Loucy (cell line): Measurements from ENCODE around the gene FOXP1.

Source experiments
- H2AFZ ChIP-seq: fragments of 200-600 bp; sonication (generic); 2 replicates; pipeline ENCODE4 v1.6.0; 2016; ENCODE audit warnings: antibody characterized with exemption, mild to moderate bottlenecking, low read length, moderate library complexity
- H3F3A ChIP-seq: fragments of 200-600 bp; 2 replicates; pipeline ENCODE4 v1.6.0; 2016; ENCODE audit warnings: antibody characterized with exemption, low read depth, mild to moderate bottlenecking
- H3K27me3 ChIP-seq: fragments of 200-600 bp; sonication (generic); 2 replicates; pipeline ENCODE4 v1.6.1; 2014; ENCODE audit warnings: low read length, mild to moderate bottlenecking; ENCODE audit not compliant: insufficient read depth, poor library complexity, severe bottlenecking
- H3K36me3 ChIP-seq: fragments of 200-600 bp; sonication (generic); 2 replicates; pipeline ENCODE4 v1.6.1; 2016; ENCODE audit warnings: low read length; ENCODE audit not compliant: insufficient read depth
- H3K4me1 ChIP-seq: fragments of 200-600 bp; sonication (generic); 2 replicates; pipeline ENCODE4 v1.5.1; 2014; ENCODE audit warnings: low read length, mild to moderate bottlenecking; ENCODE audit not compliant: insufficient read depth, poor library complexity, severe bottlenecking
- H3K4me2 ChIP-seq: fragments of 200-600 bp; sonication (generic); 2 replicates; pipeline ENCODE4 v1.6.0; 2014; ENCODE audit warnings: antibody characterized with exemption, low read length, low read depth, mild to moderate bottlenecking; ENCODE audit not compliant: poor library complexity, severe bottlenecking
- H3K4me3 ChIP-seq: fragments of 200-600 bp; sonication (generic); 2 replicates; pipeline ENCODE4 v1.5.1; 2014; ENCODE audit warnings: low read length, mild to moderate bottlenecking, mixed read lengths; ENCODE audit not compliant: poor library complexity, severe bottlenecking
- H3K79me2 ChIP-seq: fragments of 200-600 bp; sonication (generic); 2 replicates; pipeline ENCODE4 v1.6.1; 2014; ENCODE audit warnings: low read length; ENCODE audit not compliant: insufficient read depth
- H3K9ac ChIP-seq: fragments of 200-600 bp; sonication (generic); 2 replicates; pipeline ENCODE4 v1.6.0; 2014; ENCODE audit warnings: mild to moderate bottlenecking, low read depth, low read length, moderate library complexity; ENCODE audit not compliant: poor library complexity, severe bottlenecking
- H3K9me2 ChIP-seq: fragments of 200-600 bp; sonication (generic); replicated peaks from 2 replicates; pipeline ENCODE4 v1.6.1; 2016; ENCODE audit warnings: low read depth, low read length, mixed read lengths
- H3K9me3 ChIP-seq: fragments of 200-600 bp; sonication (generic); 2 replicates; pipeline ENCODE4 v1.6.1; 2014; ENCODE audit warnings: mild to moderate bottlenecking, antibody characterized with exemption, low read length, low read depth; ENCODE audit not compliant: insufficient read depth
- H4K20me1 ChIP-seq: fragments of 200-600 bp; sonication (generic); 2 replicates; pipeline ENCODE4 v1.6.0; 2014; ENCODE audit warnings: antibody characterized with exemption, low read length, mild to moderate bottlenecking; ENCODE audit not compliant: insufficient read depth, poor library complexity, severe bottlenecking
- CTCF ChIP-seq: fragments of 200-600 bp; sonication (generic); conservative IDR thresholded peaks from 2 replicates; pipeline ENCODE4 v1.5.1; 2014; ENCODE audit warnings: mild to moderate bottlenecking, antibody characterized with exemption, low read length
- EZH2phosphoT487 ChIP-seq: fragments of 200-600 bp; IDR thresholded peaks from 2 replicates; pipeline ENCODE4 v1.6.1; 2018; ENCODE audit warnings: antibody characterized with exemption, mild to moderate bottlenecking, moderate library complexity, borderline replicate concordance

The FOXP1 gene

GRCh38 chr3:71414189-71414927, 169.2 kb downstream of the FOXP1 start:
- H3K9ac ChIP-seq, result no peak overlapping the region
- no peak overlapping the region for H3K4me2 ChIP-seq
- no peaks in the 10 kb centered on the region for H3K9me3 ChIP-seq
- no peak overlapping the region for H2AFZ ChIP-seq
- peaks cover 3% of the 10 kb centered on the region; the same call in 1 of the 2 replicates for H3F3A ChIP-seq
- no peak overlapping the region for H3K4me3 ChIP-seq
- peaks cover 20% of the 10 kb centered on the region for H4K20me1 ChIP-seq
- no peaks in the 10 kb centered on the region for H3K27me3 ChIP-seq
- TF ChIP-seq EZH2phosphoT487 (no peak), CTCF (no peak)
- peaks cover 38% of the 10 kb centered on the region for H3K4me1 ChIP-seq
- H3K36me3 ChIP-seq, result no peaks in the 10 kb centered on the region
- H3K9me2 ChIP-seq, result no peaks in the 10 kb centered on the region
- peaks cover 58% of the 10 kb centered on the region for H3K79me2 ChIP-seq

- H3F3A ChIP-seq, result peaks cover 3% of the 10 kb centered on the region; the same call in 1 of the 2 replicates
- H2AFZ ChIP-seq, result no peak overlapping the region
- H3K4me3 ChIP-seq, result no peak overlapping the region
- H4K20me1 ChIP-seq, result peaks cover 20% of the 10 kb centered on the region
- no peaks in the 10 kb centered on the region for H3K9me3 ChIP-seq
- H3K9ac ChIP-seq, result no peak overlapping the region
- H3K4me2 ChIP-seq, result no peak overlapping the region
- H3K27me3 ChIP-seq, result no peaks in the 10 kb centered on the region
- H3K36me3 ChIP-seq, result no peaks in the 10 kb centered on the region
- no peaks in the 10 kb centered on the region for H3K9me2 ChIP-seq
- H3K79me2 ChIP-seq, result peaks cover 62% of the 10 kb centered on the region
- peaks cover 38% of the 10 kb centered on the region for H3K4me1 ChIP-seq
- TF ChIP-seq CTCF, result no peak
- TF ChIP-seq EZH2phosphoT487, result no peak
These were observed 170.0 kb downstream of the FOXP1 start for GRCh38 chr3:71413572-71413971.

GRCh38 chr3:71409352-71409751, 174.2 kb downstream of the FOXP1 start:
- no peak for TF ChIP-seq EZH2phosphoT487
- no peak for TF ChIP-seq CTCF
- Histone ChIP-seq H3K4me1 (no peaks in the 10 kb centered on the region), H3K9ac (no peak overlapping the region)

More at GRCh38 chr3:71409352-71409751, 174.2 kb downstream of the FOXP1 start:
- Histone ChIP-seq H4K20me1 (peaks cover 7% of the 10 kb centered on the region), H2AFZ (no peak overlapping the region), H3K9me2 (no peaks in the 10 kb centered on the region), H3K4me2 (no peak overlapping the region), H3K79me2 (peaks cover 42% of the 10 kb centered on the region), H3K4me3 (no peak overlapping the region), H3K27me3 (no peaks in the 10 kb centered on the region), H3F3A (no peaks in the 10 kb centered on the region), H3K9me3 (no peaks in the 10 kb centered on the region), H3K36me3 (no peaks in the 10 kb centered on the region)
